HepG2 (cell line): ENCODE data around the gene CCL1. TPM values are rescaled to one million over a fixed set of nuclear protein-coding genes. Genes with fewer than 3 reads are reported as not detected.
A peak's percentile ranks its signal among the peaks of the same experiment; 100 is the strongest.

ENCODE experiments used
- ATAC-seq: fragments of 200-7000 bp; cut with Tn5 transposase; 3 replicates; pipeline ENCODE4 v1.9.1; 2020; ENCODE audit warnings: mild to moderate bottlenecking, moderate library complexity
- BruUV-seq: library from RNA; stranded (reverse); fragments of 400-500 nt; replicated peaks from 2 replicates; lab custom pipeline; 2021; lab: Mats Ljungman, UMichigan
- CTCF ChIA-PET: fragments of 300-600 bp; formaldehyde crosslinking; extraction: SDS; loops from one replicate; lab custom pipeline; 2021; ENCODE audit warnings: low total read pairs, inconsistent platforms, low intra/inter-chr PET ratio; lab: Yijun Ruan, JAX
- POLR2A ChIA-PET: fragments of 350-600 bp; sonication (Branson Sonifier 250); formaldehyde crosslinking; loops from one replicate; lab custom pipeline; 2020; ENCODE audit warnings: antibody characterized with exemption, inconsistent platforms; lab: Yijun Ruan, JAX
- DNase-seq: peaks from one replicate; pipeline ENCODE4 v3.0.0-alpha.2; 2015; ENCODE audit warnings: low spot score
- FAIRE-seq: peaks from 3 replicates; lab custom pipeline; 2011; peaks lifted over from hg19 to GRCh38; lab: Jason Lieb, UNC
- H2AFZ ChIP-seq: one replicate; pipeline ENCODE4 v1.6.1; 2011; ENCODE audit warnings: low read length, inconsistent platforms
- H3K27ac ChIP-seq: fragments of 300-600 bp; 3 replicates; pipeline ENCODE4 v1.8.0; 2011; ENCODE audit warnings: mixed run types, mild to moderate bottlenecking, mixed read lengths, low read length, inconsistent platforms; ENCODE audit not compliant: insufficient read depth; ENCODE audit errors: extremely low read length
- H3K27me3 ChIP-seq, 2 experiments: fragments of 200-600 bp in 1 of 2; 2 replicates in 1 of 2; 3 replicates in 1 of 2; pipeline versions ENCODE4 v1.6.0 to v1.8.0; 2011; ENCODE audit warnings: low read length in 2 of 2, mild to moderate bottlenecking in 2 of 2, moderate library complexity in 2 of 2, inconsistent platforms in 1 of 2; ENCODE audit not compliant: insufficient read depth in 2 of 2, control insufficient read depth in 1 of 2
- H3K36me3 ChIP-seq, 2 experiments: fragments of 200-600 bp in 1 of 2; replicated peaks in 1 of 2; 2 replicates in 1 of 2; 3 replicates in 1 of 2; pipeline versions ENCODE4 v1.5.1 to v1.8.0; 2011; ENCODE audit warnings: low read length in 2 of 2, inconsistent platforms in 1 of 2; ENCODE audit not compliant: insufficient read depth in 2 of 2, control insufficient read depth in 1 of 2
- H3K4me1 ChIP-seq: 2 replicates; pipeline ENCODE4 v1.5.1; 2012; ENCODE audit warnings: low read length, inconsistent platforms; ENCODE audit not compliant: insufficient read depth
- H3K4me2 ChIP-seq: 2 replicates; pipeline ENCODE4 v1.6.0; 2011; ENCODE audit warnings: low read depth, low read length, inconsistent platforms
- H3K4me3 ChIP-seq, 3 experiments: fragments of 200-600 bp in 1 of 3; sonication (generic), shearing (Covaris generic) in 1 of 3; replicated peaks in 1 of 3; 2 replicates each; pipeline ENCODE4 v1.5.1; 2011 to 2016; ENCODE audit warnings: low read length in 3 of 3, inconsistent platforms in 2 of 3, low read depth in 2 of 3, mild to moderate bottlenecking in 2 of 3, control low read depth in 1 of 3, mixed read lengths in 1 of 3; ENCODE audit not compliant: insufficient read depth in 1 of 3
- H3K79me2 ChIP-seq: one replicate; pipeline ENCODE4 v1.6.1; 2011; ENCODE audit warnings: low read length, inconsistent platforms; ENCODE audit not compliant: insufficient read depth
- H3K9ac ChIP-seq: 2 replicates; pipeline ENCODE4 v1.6.0; 2011; ENCODE audit warnings: mild to moderate bottlenecking, low read depth, low read length, inconsistent platforms; ENCODE audit not compliant: insufficient read depth
- H3K9me3 ChIP-seq: 2 replicates; pipeline ENCODE4 v1.5.1; 2012; ENCODE audit warnings: mild to moderate bottlenecking, low read length
- H4K20me1 ChIP-seq: 2 replicates; pipeline ENCODE4 v1.6.0; 2011; ENCODE audit warnings: inconsistent platforms, mild to moderate bottlenecking, low read length, moderate library complexity; ENCODE audit not compliant: insufficient read depth
- ATF7 ChIP-seq, 2 experiments: fragments of 450-650 bp in 1 of 2; sonication (generic) in 1 of 2; formaldehyde crosslinking in 1 of 2; IDR thresholded peaks; 2 replicates each; pipeline versions ENCODE4 v1.4.0 to v1.6.1; 2016 to 2020; ENCODE audit warnings: antibody characterized with exemption in 1 of 2, mild to moderate bottlenecking in 1 of 2, missing genetic modification reagents in 1 of 2
- KDM4B ChIP-seq: sonication (generic); formaldehyde crosslinking; IDR thresholded peaks from 2 replicates; pipeline ENCODE4 v1.4.0; 2020; ENCODE audit warnings: missing genetic modification reagents
- NR3C1 ChIP-seq: sonication (generic); formaldehyde crosslinking; IDR thresholded peaks from 2 replicates; pipeline ENCODE4 v1.4.0; 2020; ENCODE audit warnings: missing genetic modification reagents
- PCBP1 ChIP-seq: fragments of 200-400 bp; formaldehyde crosslinking; IDR thresholded peaks from 2 replicates; pipeline ENCODE4 v1.6.1; 2017; ENCODE audit warnings: mild to moderate bottlenecking, low read depth, low read length, borderline replicate concordance
- SNAPC2 ChIP-seq: sonication (generic); formaldehyde crosslinking; IDR thresholded peaks from 2 replicates; pipeline ENCODE4 v1.8.1; 2022; ENCODE audit warnings: mild to moderate bottlenecking, missing genetic modification reagents
- ZBTB14 ChIP-seq: sonication (generic); formaldehyde crosslinking; IDR thresholded peaks from 2 replicates; pipeline ENCODE4 v1.4.0; 2020; ENCODE audit warnings: missing genetic modification reagents
- ZNF550 ChIP-seq: sonication (generic); formaldehyde crosslinking; IDR thresholded peaks from 2 replicates; pipeline ENCODE4 v1.4.0; 2020; ENCODE audit warnings: mild to moderate bottlenecking, missing genetic modification reagents, borderline replicate concordance
- ZNF562 ChIP-seq: sonication (generic); formaldehyde crosslinking; IDR thresholded peaks from 2 replicates; pipeline ENCODE4 v1.8.0; 2022; ENCODE audit warnings: missing genetic modification reagents, borderline replicate concordance
- ZNF616 ChIP-seq: sonication (generic); formaldehyde crosslinking; IDR thresholded peaks from 2 replicates; pipeline ENCODE4 v1.5.0; 2020; ENCODE audit warnings: low read depth, mild to moderate bottlenecking, missing genetic modification reagents
- ZNF619 ChIP-seq: sonication (generic); formaldehyde crosslinking; IDR thresholded peaks from 2 replicates; pipeline ENCODE4 v1.4.0; 2020; ENCODE audit warnings: mild to moderate bottlenecking, missing genetic modification reagents
- WGBS: methylation state at CpG from one replicate; pipeline ENCODE4 v1.1.6; 2017; ENCODE audit warnings: low lambda C conversion rate; 5-methylcytosine and 5-hydroxymethylcytosine counted together
- in situ Hi-C: cut with HindIII; loops from 2 replicates; pipeline ENCODE4 v1.10.0; 2017; ENCODE audit warnings: low pct_unique_long_range_greater_than_20kb; ENCODE audit not compliant: extremely low pct_ligation_motif_present
- intact Hi-C: fragments of 100-400 bp; cut with micrococcal nuclease; formaldehyde crosslinking; loops from one replicate; pipeline ENCODE4 v1.10.0; 2022; ENCODE audit not compliant: unreplicated experiment
- polyA plus RNA-seq, 8 experiments: library from polyadenylated mRNA; depleted of rRNA in 3 of 8; stranded (reverse) in 7 of 8; unstranded in 1 of 8; fragments of >200 nt; fragmentation: Illumina TruSeq in 4 of 8; extraction: Trizol in 4 of 8; gene quantifications; 2 replicates each; pipeline versions ENCODE4 v1.2.1 to v1.2.3, GENCODE V29; 2011 to 2016; ENCODE audit warnings: low read depth in 4 of 8, missing spikeins in 1 of 8, mixed read lengths in 1 of 8; ENCODE audit not compliant: insufficient read depth in 1 of 8
- total RNA-seq, 5 experiments: library from RNA; depleted of rRNA; stranded (reverse); fragments of >200 nt; fragmentation: Illumina TruSeq; extraction: Trizol; gene quantifications; 2 replicates each; pipeline ENCODE4 v1.2.3, GENCODE V29; 2016; ENCODE audit warnings: low read depth in 1 of 5
- TF ChIP-seq, protein P1 (sequence below), 2 experiments: fragments of 450-650 bp in 1 of 2; sonication (generic) in 1 of 2; formaldehyde crosslinking in 1 of 2; IDR thresholded peaks; 2 replicates each; pipeline versions ENCODE4 v1.6.1 to v1.8.0; 2016 to 2022; ENCODE audit warnings: antibody characterized with exemption in 1 of 2, mild to moderate bottlenecking in 1 of 2, missing genetic modification reagents in 1 of 2
- TF ChIP-seq, protein P2 (sequence below), 2 experiments: fragments of 450-650 bp in 1 of 2; sonication (generic) in 1 of 2; formaldehyde crosslinking; IDR thresholded peaks; 2 replicates each; pipeline versions ENCODE4 v1.5.0 to v1.8.0; 2020 to 2022; ENCODE audit warnings: mild to moderate bottlenecking in 1 of 2, missing genetic modification reagents in 1 of 2

Gene CCL1
- total and polyA plus RNA-seq, 2 of the 13 experiments (the other 11 are each of a cell fraction or from before 2014, with no cell fraction given): not detected

- TF ChIP-seq, protein P1, sequence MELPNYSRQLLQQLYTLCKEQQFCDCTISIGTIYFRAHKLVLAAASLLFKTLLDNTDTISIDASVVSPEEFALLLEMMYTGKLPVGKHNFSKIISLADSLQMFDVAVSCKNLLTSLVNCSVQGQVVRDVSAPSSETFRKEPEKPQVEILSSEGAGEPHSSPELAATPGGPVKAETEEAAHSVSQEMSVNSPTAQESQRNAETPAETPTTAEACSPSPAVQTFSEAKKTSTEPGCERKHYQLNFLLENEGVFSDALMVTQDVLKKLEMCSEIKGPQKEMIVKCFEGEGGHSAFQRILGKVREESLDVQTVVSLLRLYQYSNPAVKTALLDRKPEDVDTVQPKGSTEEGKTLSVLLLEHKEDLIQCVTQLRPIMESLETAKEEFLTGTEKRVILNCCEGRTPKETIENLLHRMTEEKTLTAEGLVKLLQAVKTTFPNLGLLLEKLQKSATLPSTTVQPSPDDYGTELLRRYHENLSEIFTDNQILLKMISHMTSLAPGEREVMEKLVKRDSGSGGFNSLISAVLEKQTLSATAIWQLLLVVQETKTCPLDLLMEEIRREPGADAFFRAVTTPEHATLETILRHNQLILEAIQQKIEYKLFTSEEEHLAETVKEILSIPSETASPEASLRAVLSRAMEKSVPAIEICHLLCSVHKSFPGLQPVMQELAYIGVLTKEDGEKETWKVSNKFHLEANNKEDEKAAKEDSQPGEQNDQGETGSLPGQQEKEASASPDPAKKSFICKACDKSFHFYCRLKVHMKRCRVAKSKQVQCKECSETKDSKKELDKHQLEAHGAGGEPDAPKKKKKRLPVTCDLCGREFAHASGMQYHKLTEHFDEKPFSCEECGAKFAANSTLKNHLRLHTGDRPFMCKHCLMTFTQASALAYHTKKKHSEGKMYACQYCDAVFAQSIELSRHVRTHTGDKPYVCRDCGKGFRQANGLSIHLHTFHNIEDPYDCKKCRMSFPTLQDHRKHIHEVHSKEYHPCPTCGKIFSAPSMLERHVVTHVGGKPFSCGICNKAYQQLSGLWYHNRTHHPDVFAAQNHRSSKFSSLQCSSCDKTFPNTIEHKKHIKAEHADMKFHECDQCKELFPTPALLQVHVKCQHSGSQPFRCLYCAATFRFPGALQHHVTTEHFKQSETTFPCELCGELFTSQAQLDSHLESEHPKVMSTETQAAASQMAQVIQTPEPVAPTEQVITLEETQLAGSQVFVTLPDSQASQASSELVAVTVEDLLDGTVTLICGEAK (IDR thresholded peaks at IDR 0.05): no peak
- TF ChIP-seq, protein P1 (CRISPR knock-in tag; IDR thresholded peaks at IDR 0.05): no peak
- TF ChIP-seq ATF7 (IDR thresholded peaks at IDR 0.05): peak; percentile 47
- TF ChIP-seq ATF7 (CRISPR knock-in tag; IDR thresholded peaks at IDR 0.05): no peak
These were observed 16.0 kb downstream of the CCL1 start (continued) for GRCh38 chr17:34347063-34347462.

- in situ Hi-C loops (no loop called here), intact Hi-C loops (no loop called here)
- no peak overlapping the region for H3K9ac ChIP-seq
- no TSS peak for BruUV-seq
- no peak overlapping the region for H3K27ac ChIP-seq
- DNase-seq (no peak), FAIRE-seq (no peak), ATAC-seq (no peak)
- H2AFZ ChIP-seq: no peak overlapping the region
- H3K9me3 ChIP-seq: no peaks in the 10 kb centered on the region
- no peak overlapping the region for H3K4me2 ChIP-seq
- 18% methylated on average over 2 of the region's 2 CpGs for WGBS
- no peak overlapping the region for H3K4me3 ChIP-seq
- ChIA-PET CTCF (no interaction called here), POLR2A (no interaction called here)
- H3K79me2 ChIP-seq: no peaks in the 10 kb centered on the region
- no peaks in the 10 kb centered on the region for H4K20me1 ChIP-seq
- no peaks in the 10 kb centered on the region for H3K36me3 ChIP-seq
- H3K27me3 ChIP-seq: no peaks in the 10 kb centered on the region
- H3K4me1 ChIP-seq: no peaks in the 10 kb centered on the region
- TF ChIP-seq ZNF550 (no peak), KDM4B (CRISPR knock-in tag) (no peak), PCBP1 (no peak), ZBTB14 (CRISPR knock-in tag) (no peak), ZNF619 (CRISPR knock-in tag) (no peak), SNAPC2 (CRISPR knock-in tag) (no peak), ZNF616 (CRISPR knock-in tag) (no peak), ZNF562 (CRISPR knock-in tag) (no peak), NR3C1 (CRISPR knock-in tag) (no peak)
- TF ChIP-seq, protein P2, sequence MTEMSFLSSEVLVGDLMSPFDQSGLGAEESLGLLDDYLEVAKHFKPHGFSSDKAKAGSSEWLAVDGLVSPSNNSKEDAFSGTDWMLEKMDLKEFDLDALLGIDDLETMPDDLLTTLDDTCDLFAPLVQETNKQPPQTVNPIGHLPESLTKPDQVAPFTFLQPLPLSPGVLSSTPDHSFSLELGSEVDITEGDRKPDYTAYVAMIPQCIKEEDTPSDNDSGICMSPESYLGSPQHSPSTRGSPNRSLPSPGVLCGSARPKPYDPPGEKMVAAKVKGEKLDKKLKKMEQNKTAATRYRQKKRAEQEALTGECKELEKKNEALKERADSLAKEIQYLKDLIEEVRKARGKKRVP (CRISPR knock-in tag; IDR thresholded peaks at IDR 0.05): no peak
These were observed 21.1 kb downstream of the CCL1 start for GRCh38 chr17:34341916-34342315.
